ENCODE measurements around the gene FILIP1L.
"Not testable (repeated sequence)": the region's sequence is repeated elsewhere in the genome, so short reads cannot be mapped to it uniquely, and the experiment has no call there.

Gene FILIP1L

GRCh38 chr3:99843590-99844258 lies 270.6 kb downstream of the FILIP1L start:
- H4K20me1 ChIP-seq (ENCODE audit: low read depth, low read length), result peaks cover 8% of the 10 kb centered on the region
- no peak overlapping the region for H3K9ac ChIP-seq (ENCODE audit: low read length)
- H3K4me2 ChIP-seq (ENCODE audit: low read depth, low read length, poor library complexity, severe bottlenecking), result no peak overlapping the region
- H2AFZ ChIP-seq (ENCODE audit: low read depth, low read length, severe bottlenecking), result no peak overlapping the region
- H3K27ac ChIP-seq (ENCODE audit: low read depth, low read length), result no peak overlapping the region
- peaks cover 4% of the 10 kb centered on the region; the same call in 1 of the 2 replicates for H3K79me2 ChIP-seq (ENCODE audit: insufficient read depth, low read length)
- no peaks in the 10 kb centered on the region for H3K36me3 ChIP-seq (ENCODE audit: low read length)
- no peaks in the 10 kb centered on the region for H3K9me3 ChIP-seq (ENCODE audit: insufficient read depth, low read length)
- TF ChIP-seq CTCF (IDR thresholded peaks at IDR 0.05; ENCODE audit: insufficient read depth, low read length, poor library complexity, severe bottlenecking) (no peak), EZH2phosphoT487 (conservative IDR thresholded peaks at IDR 0.05; ENCODE audit: low read length) (no peak)
- no peaks in the 10 kb centered on the region for H3K27me3 ChIP-seq (ENCODE audit: low read length)
- H3F3A ChIP-seq (ENCODE audit: insufficient read depth), result no peaks in the 10 kb centered on the region
- no peak overlapping the region for H3K4me3 ChIP-seq (ENCODE audit: insufficient read depth, low read length, poor library complexity, severe bottlenecking)
- no peaks in the 10 kb centered on the region for H3K9me2 ChIP-seq (replicated peaks; ENCODE audit: insufficient read depth, low read length)

GRCh38 chr3:99842826-99843589 lies 271.3 kb downstream of the FILIP1L start:
- Histone ChIP-seq H2AFZ (ENCODE audit: low read depth, low read length, severe bottlenecking) (no peak overlapping the region), H3K4me2 (ENCODE audit: low read depth, low read length, poor library complexity, severe bottlenecking) (no peak overlapping the region), H3K36me3 (ENCODE audit: low read length) (no peaks in the 10 kb centered on the region), H3K27me3 (ENCODE audit: low read length) (no peaks in the 10 kb centered on the region), H3K9me3 (ENCODE audit: insufficient read depth, low read length) (no peaks in the 10 kb centered on the region), H3K4me3 (ENCODE audit: insufficient read depth, low read length, poor library complexity, severe bottlenecking) (no peak overlapping the region), H3F3A (ENCODE audit: insufficient read depth) (no peaks in the 10 kb centered on the region), H4K20me1 (ENCODE audit: low read depth, low read length) (peaks cover 8% of the 10 kb centered on the region), H3K9me2 (replicated peaks; ENCODE audit: insufficient read depth, low read length) (no peaks in the 10 kb centered on the region), H3K27ac (ENCODE audit: low read depth, low read length) (no peak overlapping the region), H3K9ac (ENCODE audit: low read length) (no peak overlapping the region), H3K79me2 (ENCODE audit: insufficient read depth, low read length) (peaks cover 9% of the 10 kb centered on the region; the same call in 1 of the 2 replicates)
- TF ChIP-seq EZH2phosphoT487 (conservative IDR thresholded peaks at IDR 0.05; ENCODE audit: low read length), result no peak
- TF ChIP-seq CTCF (IDR thresholded peaks at IDR 0.05; ENCODE audit: insufficient read depth, low read length, poor library complexity, severe bottlenecking), result no peak

- not testable (repeated sequence) for H3K4me3 ChIP-seq (ENCODE audit: insufficient read depth, low read length, poor library complexity, severe bottlenecking); H3K27ac ChIP-seq (ENCODE audit: low read depth, low read length); H2AFZ ChIP-seq (ENCODE audit: low read depth, low read length, severe bottlenecking); H3K4me2 ChIP-seq (ENCODE audit: low read depth, low read length, poor library complexity, severe bottlenecking); H3K9ac ChIP-seq (ENCODE audit: low read length); H3K27me3 ChIP-seq (ENCODE audit: low read length); H3F3A ChIP-seq (ENCODE audit: insufficient read depth); H3K9me3 ChIP-seq (ENCODE audit: insufficient read depth, low read length); H3K9me2 ChIP-seq (replicated peaks; ENCODE audit: insufficient read depth, low read length); H4K20me1 ChIP-seq (ENCODE audit: low read depth, low read length); H3K36me3 ChIP-seq (ENCODE audit: low read length)
- peaks cover 19% of the 10 kb centered on the region; the same call in 1 of the 2 replicates for H3K79me2 ChIP-seq (ENCODE audit: insufficient read depth, low read length)
These were observed 272.4 kb downstream of the FILIP1L start for GRCh38 chr3:99841949-99842348.

- no peaks in the 10 kb centered on the region for H3K9me2 ChIP-seq (replicated peaks; ENCODE audit: insufficient read depth, low read length)
- peaks cover 34% of the 10 kb centered on the region; the same call in 1 of the 2 replicates for H3K79me2 ChIP-seq (ENCODE audit: insufficient read depth, low read length)
- no peaks in the 10 kb centered on the region for H3F3A ChIP-seq (ENCODE audit: insufficient read depth)
- H3K4me2 ChIP-seq (ENCODE audit: low read depth, low read length, poor library complexity, severe bottlenecking), result no peak overlapping the region
- no peaks in the 10 kb centered on the region for H3K27me3 ChIP-seq (ENCODE audit: low read length)
- H2AFZ ChIP-seq (ENCODE audit: low read depth, low read length, severe bottlenecking), result no peak overlapping the region
- no peaks in the 10 kb centered on the region for H3K9me3 ChIP-seq (ENCODE audit: insufficient read depth, low read length)
- no peaks in the 10 kb centered on the region for H3K36me3 ChIP-seq (ENCODE audit: low read length)
- H4K20me1 ChIP-seq (ENCODE audit: low read depth, low read length), result peaks cover 5% of the 10 kb centered on the region; the same call in 1 of the 2 replicates
- no peak overlapping the region for H3K9ac ChIP-seq (ENCODE audit: low read length)
- no peak overlapping the region for H3K4me3 ChIP-seq (ENCODE audit: insufficient read depth, low read length, poor library complexity, severe bottlenecking)
- H3K27ac ChIP-seq (ENCODE audit: low read depth, low read length), result no peak overlapping the region
- TF ChIP-seq CTCF (IDR thresholded peaks at IDR 0.05; ENCODE audit: insufficient read depth, low read length, poor library complexity, severe bottlenecking) (no peak), EZH2phosphoT487 (conservative IDR thresholded peaks at IDR 0.05; ENCODE audit: low read length) (no peak)
These were observed 274.7 kb downstream of the FILIP1L start for GRCh38 chr3:99839613-99840012.
